ENCODE data around the gene FOXN4.

The FOXN4 gene

DNA sequence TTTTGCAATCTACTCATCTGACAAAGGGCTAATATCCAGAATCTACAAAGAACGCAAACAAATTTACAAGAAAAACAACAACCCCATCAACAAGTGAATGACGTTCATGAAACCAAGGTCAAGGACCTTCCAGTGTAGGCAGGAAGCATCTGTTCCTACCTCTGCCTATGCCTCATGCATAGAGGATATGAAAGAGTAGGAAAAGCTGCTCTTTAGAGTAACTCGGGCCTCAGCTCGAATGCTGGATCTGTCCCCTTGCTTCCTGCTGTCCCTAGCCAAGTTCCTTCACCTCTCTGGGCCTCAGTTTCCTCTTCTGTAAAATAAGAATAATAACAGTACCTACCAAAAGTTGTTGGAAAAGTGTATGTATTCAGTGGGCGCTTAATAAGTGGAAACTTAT lies 65.0 kb downstream of the FOXN4 start:
- Mint-ChIP-seq H3K4me1 (ENCODE audit: low read depth) (peaks cover 4% of the 10 kb centered on the region), H3K27ac (no peak overlapping the region), H3K9me3 (no peaks in the 10 kb centered on the region), H3K27me3 (no peaks in the 10 kb centered on the region), H3K4me3 (no peak overlapping the region), H3K36me3 (ENCODE audit: low read depth) (peaks cover 72% of the 10 kb centered on the region)
- no peak for DNase-seq

DNA sequence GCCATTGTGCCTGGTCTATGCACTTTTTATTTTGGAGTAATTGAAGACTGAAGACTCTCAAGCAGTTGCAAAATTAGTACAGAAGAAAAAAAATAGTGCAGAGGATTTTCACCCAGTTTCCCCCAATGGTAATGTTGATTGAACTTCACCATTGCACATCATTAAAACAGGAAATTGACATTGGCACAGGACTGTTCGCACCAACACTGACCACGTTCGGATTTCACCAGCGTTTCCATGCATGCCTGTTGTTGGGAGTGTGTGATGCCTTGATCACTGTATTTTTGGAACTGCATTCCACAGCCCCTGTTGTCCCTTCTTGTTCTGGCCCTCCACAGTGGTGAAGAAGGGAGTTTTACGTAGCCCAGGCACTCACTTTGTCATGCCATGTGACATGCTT lies 67.1 kb downstream of the FOXN4 start:
- Mint-ChIP-seq H3K4me1 (ENCODE audit: low read depth) (peaks cover 5% of the 10 kb centered on the region), H3K27me3 (no peaks in the 10 kb centered on the region), H3K36me3 (ENCODE audit: low read depth) (peaks cover 71% of the 10 kb centered on the region), H3K4me3 (no peak overlapping the region), H3K9me3 (no peaks in the 10 kb centered on the region), H3K27ac (no peak overlapping the region)
- DNase-seq: no peak

GRCh38 chr12:109240365-109240764 lies 68.7 kb downstream of the FOXN4 start:
- peaks cover 65% of the 10 kb centered on the region for H3K36me3 Mint-ChIP-seq (ENCODE audit: low read depth)

GRCh38 chr12:109239691-109240090 lies 69.4 kb downstream of the FOXN4 start:
- H3K36me3 Mint-ChIP-seq (ENCODE audit: low read depth): peaks cover 66% of the 10 kb centered on the region
- no peaks in the 10 kb centered on the region for H3K9me3 Mint-ChIP-seq
- no peak for DNase-seq
- no peaks in the 10 kb centered on the region for H3K27me3 Mint-ChIP-seq
- no peak overlapping the region for H3K4me3 Mint-ChIP-seq
- H3K27ac Mint-ChIP-seq: no peak overlapping the region
- peaks cover 5% of the 10 kb centered on the region for H3K4me1 Mint-ChIP-seq (ENCODE audit: low read depth)

More at GRCh38 chr12:109240365-109240764, 68.7 kb downstream of the FOXN4 start:
- Mint-ChIP-seq H3K27ac (no peak overlapping the region), H3K27me3 (no peaks in the 10 kb centered on the region), H3K4me1 (ENCODE audit: low read depth) (peaks cover 5% of the 10 kb centered on the region), H3K9me3 (no peaks in the 10 kb centered on the region), H3K4me3 (no peak overlapping the region)
- no peak for DNase-seq

- no peaks in the 10 kb centered on the region for H3K9me3 Mint-ChIP-seq
- peaks cover 64% of the 10 kb centered on the region for H3K36me3 Mint-ChIP-seq (ENCODE audit: low read depth)
- peak overlapping the region; percentile 62 for H3K27ac Mint-ChIP-seq
- H3K27me3 Mint-ChIP-seq: no peaks in the 10 kb centered on the region
- peaks cover 5% of the 10 kb centered on the region for H3K4me1 Mint-ChIP-seq (ENCODE audit: low read depth)
- no peak overlapping the region for H3K4me3 Mint-ChIP-seq
- no peak for DNase-seq
Measured at GRCh38 chr12:109239179-109239578, 69.9 kb downstream of the FOXN4 start.

DNA sequence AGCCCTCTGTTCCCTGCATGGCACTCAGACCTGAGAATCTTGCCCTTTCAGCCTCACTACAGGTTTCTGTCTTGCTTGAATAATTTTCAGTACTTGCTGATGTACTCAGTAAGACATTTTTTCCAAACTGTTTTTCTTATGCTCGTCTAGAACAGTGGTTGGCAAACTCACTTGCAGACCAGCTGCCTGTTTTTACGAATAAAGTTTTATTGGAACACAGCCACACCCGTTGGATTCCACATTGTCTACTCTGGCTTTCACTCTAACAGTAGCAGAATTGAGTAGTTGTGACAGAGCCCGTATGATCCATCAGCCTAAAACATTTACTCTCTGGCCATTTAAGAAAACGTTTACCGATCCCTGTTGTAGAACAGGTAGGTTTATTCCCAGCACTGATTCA lies 72.8 kb downstream of the FOXN4 start:
- peaks cover 59% of the 10 kb centered on the region for H3K36me3 Mint-ChIP-seq (ENCODE audit: low read depth)
- H3K27me3 Mint-ChIP-seq: no peaks in the 10 kb centered on the region
- H3K4me3 Mint-ChIP-seq: no peak overlapping the region
- H3K9me3 Mint-ChIP-seq: no peaks in the 10 kb centered on the region
- no peak for DNase-seq
- peaks cover 5% of the 10 kb centered on the region for H3K4me1 Mint-ChIP-seq (ENCODE audit: low read depth)
- no peak overlapping the region for H3K27ac Mint-ChIP-seq

DNA sequence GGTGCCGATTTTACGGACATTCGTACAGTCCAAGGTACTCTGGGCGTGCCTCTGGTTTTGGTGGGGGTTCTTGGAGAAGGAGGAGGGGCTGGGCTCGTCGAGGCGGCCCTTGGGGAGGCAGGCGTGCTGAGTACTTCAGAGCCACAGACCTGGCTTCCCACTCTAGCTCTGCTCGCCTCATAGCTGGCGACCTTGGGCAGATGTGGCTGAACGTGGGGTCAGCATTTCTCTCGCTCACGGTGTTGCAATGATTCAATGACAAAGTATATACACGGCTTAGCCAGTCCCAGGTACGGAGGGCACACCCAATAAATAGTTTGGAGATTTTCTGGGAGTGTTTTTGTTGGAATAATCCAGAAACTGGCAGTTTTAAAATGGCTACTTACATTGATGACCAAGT lies 75.1 kb downstream of the FOXN4 start:
- Mint-ChIP-seq H3K4me1 (ENCODE audit: low read depth) (peaks cover 1% of the 10 kb centered on the region), H3K9me3 (no peaks in the 10 kb centered on the region), H3K36me3 (ENCODE audit: low read depth) (peaks cover 56% of the 10 kb centered on the region), H3K27me3 (no peaks in the 10 kb centered on the region), H3K4me3 (no peak overlapping the region), H3K27ac (no peak overlapping the region)
- DNase-seq: no peak

GRCh38 chr12:109232731-109233130 lies 76.4 kb downstream of the FOXN4 start:
- Mint-ChIP-seq H3K4me1 (ENCODE audit: low read depth) (no peaks in the 10 kb centered on the region), H3K9me3 (no peaks in the 10 kb centered on the region), H3K27ac (no peak overlapping the region), H3K27me3 (no peaks in the 10 kb centered on the region), H3K4me3 (no peak overlapping the region), H3K36me3 (ENCODE audit: low read depth) (peaks cover 53% of the 10 kb centered on the region)
- DNase-seq: no peak

- H3K9me3 Mint-ChIP-seq: no peaks in the 10 kb centered on the region
- no peak for DNase-seq
- no peaks in the 10 kb centered on the region for H3K4me1 Mint-ChIP-seq (ENCODE audit: low read depth)
- H3K27ac Mint-ChIP-seq: no peak overlapping the region
- peaks cover 40% of the 10 kb centered on the region for H3K36me3 Mint-ChIP-seq (ENCODE audit: low read depth)
- H3K4me3 Mint-ChIP-seq: no peak overlapping the region
- H3K27me3 Mint-ChIP-seq: no peaks in the 10 kb centered on the region
Measured at GRCh38 chr12:109230193-109230592, 78.9 kb downstream of the FOXN4 start.

GRCh38 chr12:109228664-109229063 lies 80.4 kb downstream of the FOXN4 start:
- H3K4me3 Mint-ChIP-seq: no peak overlapping the region
- H3K9me3 Mint-ChIP-seq: no peaks in the 10 kb centered on the region
- DNase-seq: no peak
- peaks cover 47% of the 10 kb centered on the region for H3K36me3 Mint-ChIP-seq (ENCODE audit: low read depth)
- H3K27me3 Mint-ChIP-seq: no peaks in the 10 kb centered on the region
- no peaks in the 10 kb centered on the region for H3K4me1 Mint-ChIP-seq (ENCODE audit: low read depth)
- no peak overlapping the region for H3K27ac Mint-ChIP-seq
